Measurements from ENCODE around the gene TACR1.
"Not testable (repeated sequence)": the region's sequence is repeated elsewhere in the genome, so short reads cannot be mapped to it uniquely, and the experiment has no call there.

TACR1 gene

DNA sequence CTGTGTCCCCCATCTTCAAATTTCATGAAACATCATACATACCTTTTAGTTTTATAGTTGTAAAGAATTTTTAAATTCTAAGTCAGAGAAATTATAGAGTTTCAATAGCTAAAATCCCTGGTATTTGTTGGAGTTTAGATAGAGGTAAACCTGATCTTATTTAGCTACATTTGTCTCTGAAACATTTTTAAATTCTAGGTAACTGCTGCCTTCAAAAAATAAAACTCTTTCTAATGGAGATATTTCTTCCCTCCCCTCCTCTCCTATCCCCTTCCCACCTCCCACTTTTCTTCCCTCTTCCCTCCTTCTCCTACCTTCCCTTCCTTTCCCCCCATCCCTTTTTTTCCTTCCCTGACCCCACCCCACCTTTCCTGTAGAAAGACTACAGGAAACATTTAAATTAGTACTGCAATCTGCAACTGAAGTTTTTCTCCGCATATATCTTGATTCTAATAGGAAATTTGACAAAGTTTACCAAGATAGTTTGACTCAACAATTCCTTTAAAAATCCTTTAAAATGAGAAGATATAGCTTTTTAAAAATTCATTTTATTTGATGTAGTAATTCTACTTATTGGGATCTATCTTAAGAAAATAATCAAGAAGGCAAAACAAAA, 4.1 kb downstream of the TACR1 start:
- in situ Hi-C loops (cut with MboI; ENCODE audit: low sequenced_read_pairs) = no loop called here

- in situ Hi-C loops (cut with MboI; ENCODE audit: low sequenced_read_pairs) = no loop called here
Observed at GRCh38 chr2:75194184-75194868, 5.0 kb downstream of the TACR1 start.

DNA sequence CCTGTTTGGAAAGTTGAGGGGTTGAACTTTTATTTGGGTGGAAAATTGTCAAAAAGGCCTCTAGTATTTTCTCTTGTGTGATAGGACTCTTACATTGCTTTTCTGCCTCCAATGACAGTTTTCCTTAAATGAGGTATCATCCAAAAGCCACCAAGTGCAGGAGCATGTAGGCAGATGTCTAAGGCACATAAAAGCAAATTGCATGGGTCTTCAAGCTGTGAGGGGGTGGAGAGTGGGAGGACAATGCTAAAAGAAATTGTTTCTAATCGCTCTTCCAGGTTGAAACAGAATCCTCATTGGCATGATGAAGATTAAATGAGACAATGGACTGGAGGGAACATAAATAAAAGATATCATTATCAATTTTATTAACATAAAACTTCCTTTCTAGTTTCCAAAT, 6.8 kb downstream of the TACR1 start:
- in situ Hi-C loops (cut with MboI; ENCODE audit: low sequenced_read_pairs) = no loop called here

GRCh38 chr2:75190271-75190990, 8.9 kb downstream of the TACR1 start:
- in situ Hi-C loops (cut with MboI; ENCODE audit: low sequenced_read_pairs) = no loop called here

DNA sequence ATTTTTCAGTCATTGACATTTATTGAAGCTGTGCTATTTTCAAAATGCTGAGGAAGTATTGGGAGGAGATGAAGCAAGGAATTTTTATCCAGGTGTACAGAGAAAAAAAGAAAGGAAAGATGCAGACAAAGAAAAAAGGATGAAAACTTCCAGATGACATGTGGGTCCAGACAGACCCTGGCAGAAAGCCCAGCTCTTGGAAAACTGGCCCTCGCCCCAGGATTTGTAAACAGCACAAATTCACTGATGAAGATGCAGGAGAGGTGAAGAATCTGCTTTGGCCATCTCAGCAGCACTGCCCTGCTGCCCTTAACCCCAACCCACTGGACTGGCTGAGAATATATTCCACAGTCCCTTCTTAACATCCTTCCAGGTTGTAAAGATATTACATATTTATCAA, 12.5 kb downstream of the TACR1 start:
- in situ Hi-C loops (cut with MboI; ENCODE audit: low sequenced_read_pairs) = no loop called here

- in situ Hi-C loops (cut with MboI; ENCODE audit: low sequenced_read_pairs) = no loop called here
Observed at GRCh38 chr2:75182606-75183005, 16.7 kb downstream of the TACR1 start.

DNA sequence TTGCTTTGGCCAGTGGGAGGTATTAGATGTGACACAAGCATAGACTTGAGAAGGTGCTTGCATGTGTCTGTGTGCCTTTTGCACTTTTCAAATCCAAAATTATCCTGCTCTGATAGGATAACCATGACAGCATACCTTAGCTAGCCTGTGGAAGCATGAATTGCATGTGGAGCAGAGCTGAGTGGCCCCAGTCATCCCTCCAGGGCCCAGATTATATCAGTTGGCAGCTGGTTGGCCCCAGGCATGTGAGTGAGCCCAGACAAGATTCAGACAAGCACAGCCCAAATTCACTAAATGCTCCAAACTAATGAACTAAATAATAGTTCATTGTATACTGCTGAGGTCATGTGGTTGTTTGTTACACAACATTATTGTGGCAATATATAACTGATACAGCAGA, 18.8 kb downstream of the TACR1 start:
- in situ Hi-C loops (cut with MboI; ENCODE audit: low sequenced_read_pairs) = no loop called here

DNA sequence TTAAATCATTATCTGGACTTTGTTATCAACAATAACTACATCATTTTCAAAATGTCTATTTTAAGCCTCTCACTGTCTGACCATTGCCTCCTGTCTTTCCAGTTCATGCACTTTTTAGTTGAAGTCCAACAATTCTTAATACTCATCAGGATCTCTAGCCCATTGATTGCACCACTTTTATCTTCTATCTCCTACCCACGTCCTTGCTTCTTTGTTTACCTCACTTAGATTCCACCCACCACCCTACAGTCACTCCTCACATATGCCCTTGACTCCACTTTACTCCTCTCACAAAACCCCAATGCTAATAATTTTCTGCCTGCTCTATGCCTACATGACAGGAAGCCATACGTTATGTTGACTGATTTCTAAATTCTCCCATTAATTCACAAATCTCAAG, 21.9 kb downstream of the TACR1 start:
- in situ Hi-C loops (cut with MboI; ENCODE audit: low sequenced_read_pairs) = no loop called here

- in situ Hi-C loops (cut with MboI; ENCODE audit: low sequenced_read_pairs) = no loop called here
Observed at GRCh38 chr2:75175456-75175855, 23.9 kb downstream of the TACR1 start.

DNA sequence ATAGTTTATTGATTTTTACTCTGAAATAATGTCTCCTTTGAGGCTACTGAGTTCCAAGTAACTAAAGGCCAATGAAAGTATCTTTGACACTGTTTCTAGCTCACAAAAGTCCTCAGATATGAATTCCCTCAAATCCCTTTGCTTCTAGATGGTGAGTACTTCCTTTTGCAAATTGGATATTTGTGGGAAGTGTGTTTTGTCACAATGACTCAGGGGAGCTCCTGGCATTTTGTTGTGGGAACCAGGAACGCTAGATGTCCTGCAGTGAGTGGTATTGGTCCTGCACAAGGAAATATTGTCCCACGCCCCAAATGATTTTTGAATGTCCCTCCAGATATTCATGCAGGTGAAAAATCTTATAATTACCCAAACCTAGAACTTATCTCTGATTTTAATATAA, 24.3 kb downstream of the TACR1 start:
- in situ Hi-C loops (cut with MboI; ENCODE audit: low sequenced_read_pairs) = no loop called here

DNA sequence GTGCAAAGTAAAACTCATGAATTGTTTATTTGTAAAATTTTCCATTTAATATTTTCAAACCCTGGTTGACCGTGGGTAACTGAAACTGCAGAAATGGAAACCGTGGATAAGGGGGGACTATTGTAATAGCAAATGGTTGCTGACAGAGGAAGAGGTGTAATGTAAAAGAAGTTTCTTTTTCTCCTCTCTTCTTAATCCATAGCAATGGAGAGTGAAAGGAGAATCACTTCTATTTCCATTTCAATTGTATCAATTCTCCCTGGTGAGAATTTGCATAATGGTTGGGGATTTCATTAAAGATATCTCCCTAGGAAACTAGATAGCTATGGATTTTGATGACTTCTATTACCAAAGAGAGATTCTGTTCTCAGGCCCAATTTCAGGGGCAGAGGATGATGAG, 24.8 kb downstream of the TACR1 start:
- in situ Hi-C loops (cut with MboI; ENCODE audit: low sequenced_read_pairs) = no loop called here

- in situ Hi-C loops (cut with MboI; ENCODE audit: low sequenced_read_pairs) = no loop called here
Observed at GRCh38 chr2:75173740-75174139, 25.6 kb downstream of the TACR1 start.

DNA sequence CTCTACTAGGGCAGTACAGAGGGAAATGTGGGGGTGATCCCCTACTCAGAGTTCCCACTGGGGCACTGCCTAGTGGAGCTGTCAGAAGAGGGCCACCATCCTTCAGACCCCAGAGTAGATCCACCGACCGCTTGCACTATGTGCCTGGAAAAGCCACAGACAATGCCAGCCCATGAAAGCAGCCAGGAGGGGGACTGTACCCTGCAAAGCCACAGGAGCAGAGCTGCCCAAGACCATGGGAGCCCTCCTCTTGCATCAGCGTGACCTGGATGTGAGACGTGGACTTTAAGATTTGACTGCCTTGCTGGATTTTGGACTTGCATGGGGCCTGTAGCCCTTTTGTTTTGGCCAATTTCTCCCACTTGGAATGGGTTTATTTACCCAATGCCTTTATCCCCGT, 27.9 kb downstream of the TACR1 start:
- in situ Hi-C loops (cut with MboI; ENCODE audit: low sequenced_read_pairs) = not testable (repeated sequence)

GRCh38 chr2:75170889-75171288, 28.4 kb downstream of the TACR1 start:
- in situ Hi-C loops (cut with MboI; ENCODE audit: low sequenced_read_pairs) = no loop called here

DNA sequence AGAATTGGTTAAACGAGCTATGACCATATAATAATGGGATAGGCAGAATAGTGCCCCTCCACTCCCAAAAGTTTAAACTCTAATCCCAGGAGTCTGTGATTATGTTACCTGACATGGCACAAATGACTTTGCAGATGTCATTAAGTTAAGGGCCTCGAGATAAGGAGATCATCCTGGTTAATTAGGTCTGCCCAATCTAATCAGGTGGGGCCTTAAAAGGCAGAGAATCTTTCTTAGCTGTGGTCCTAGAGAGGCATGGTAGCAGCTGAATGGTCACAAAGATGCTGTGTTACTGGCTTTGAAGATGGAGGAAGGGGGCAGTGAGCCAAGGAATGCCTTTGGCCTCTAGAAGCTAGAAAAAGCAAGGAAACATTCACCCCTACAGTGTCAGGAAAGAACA, 31.1 kb downstream of the TACR1 start:
- in situ Hi-C loops (cut with MboI; ENCODE audit: low sequenced_read_pairs) = no loop called here

GRCh38 chr2:75166491-75166890, 32.8 kb downstream of the TACR1 start:
- in situ Hi-C loops (cut with MboI; ENCODE audit: low sequenced_read_pairs) = no loop called here

- in situ Hi-C loops (cut with MboI; ENCODE audit: low sequenced_read_pairs) = no loop called here
Observed at GRCh38 chr2:75162897-75163296, 36.4 kb downstream of the TACR1 start.

GRCh38 chr2:75162259-75162658, 37.1 kb downstream of the TACR1 start:
- in situ Hi-C loops (cut with MboI; ENCODE audit: low sequenced_read_pairs) = no loop called here

DNA sequence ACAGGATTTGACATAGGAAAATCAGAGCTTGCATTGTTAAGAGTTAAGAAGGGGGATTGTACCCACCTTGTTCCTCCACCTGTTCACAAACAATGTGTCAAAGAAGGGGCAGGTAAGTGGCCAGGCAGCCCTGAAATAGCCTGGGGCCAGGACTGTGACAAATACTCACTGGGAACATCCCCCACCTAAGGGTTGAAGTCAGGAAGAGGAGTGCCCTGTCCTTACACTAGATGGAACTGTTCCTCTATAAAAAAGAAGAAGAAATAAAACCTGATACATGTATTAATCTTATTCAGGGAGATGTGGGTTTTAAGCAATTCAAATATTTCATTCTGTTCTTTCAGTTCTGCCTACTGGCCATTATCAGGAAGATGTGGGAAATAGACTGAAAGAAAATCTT, 41.9 kb downstream of the TACR1 start:
- in situ Hi-C loops (cut with MboI; ENCODE audit: low sequenced_read_pairs) = no loop called here

- in situ Hi-C loops (cut with MboI; ENCODE audit: low sequenced_read_pairs) = no loop called here
Observed at GRCh38 chr2:75155115-75155514, 44.2 kb downstream of the TACR1 start.

DNA sequence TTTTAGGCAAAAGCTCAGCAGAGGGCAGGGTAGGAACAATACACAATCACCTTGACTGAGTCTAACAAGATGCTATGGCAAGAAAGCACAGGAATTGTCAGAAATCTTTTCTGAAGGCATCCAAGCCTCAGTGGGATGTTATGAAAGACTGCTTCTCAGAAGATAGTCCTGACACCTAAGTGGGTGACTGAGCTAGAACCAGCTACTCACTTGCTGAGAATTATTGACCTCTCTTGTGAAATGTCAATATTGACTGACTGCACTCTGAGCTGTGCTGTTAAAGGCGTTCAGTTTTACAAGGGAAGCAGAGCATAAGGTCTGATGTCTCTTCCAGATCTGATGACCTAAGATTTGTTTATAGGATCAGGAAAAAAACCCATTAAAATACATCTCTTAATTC, 46.1 kb downstream of the TACR1 start:
- in situ Hi-C loops (cut with MboI; ENCODE audit: low sequenced_read_pairs) = no loop called here

DNA sequence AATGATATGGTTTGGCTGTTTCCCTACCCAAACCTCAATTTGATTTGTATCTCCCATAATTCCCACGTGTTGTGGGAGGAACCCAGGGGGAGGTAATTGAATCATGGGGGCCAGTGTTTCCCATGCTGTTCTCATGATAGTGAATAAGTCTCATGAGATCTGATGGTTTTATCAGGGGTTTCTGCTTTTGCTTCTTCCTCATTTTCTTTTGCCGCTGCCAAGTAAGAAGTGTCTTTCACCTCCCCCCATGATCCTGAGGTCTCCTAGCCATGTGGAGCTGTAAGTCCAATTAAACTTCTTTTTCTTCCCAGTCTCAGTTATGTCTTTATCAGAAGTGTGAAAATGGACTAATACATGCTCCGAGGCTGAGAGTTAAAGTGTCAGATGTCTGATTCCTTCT, 47.1 kb downstream of the TACR1 start:
- in situ Hi-C loops (cut with MboI; ENCODE audit: low sequenced_read_pairs) = not testable (repeated sequence)
